ENCODE data around the gene NES.

GRCh38 chr1:156682166-156682890, 5.1 kb upstream of the NES start:
- no peak for TF ChIP-seq CTCF (IDR thresholded peaks at IDR 0.05)
- no peak for TF ChIP-seq EP300 (IDR thresholded peaks at IDR 0.05)
- no peak for TF ChIP-seq POLR2A (IDR thresholded peaks at IDR 0.05; ENCODE audit: low read depth)
- no peak for TF ChIP-seq POLR2AphosphoS5 (IDR thresholded peaks at IDR 0.05)

Data from esophagus muscularis mucosa (tissue), 4 donors.